PC-3 (cell line): Measurements from ENCODE around the gene KIAA0930.

Source experiments
- CTCF ChIP-seq: fragments of 300-600 bp; sonication (generic); conservative IDR thresholded peaks from 2 replicates; pipeline ENCODE4 v1.5.1; 2017; ENCODE audit warnings: antibody characterized with exemption, low read depth, mild to moderate bottlenecking, low read length
- EZH2 ChIP-seq: fragments of 300-600 bp; sonication (generic); IDR thresholded peaks from one replicate; pipeline ENCODE4 v1.6.1; 2017; ENCODE audit warnings: antibody characterized with exemption, mild to moderate bottlenecking, low read length; ENCODE audit not compliant: unreplicated experiment
- EZH2phosphoT487 ChIP-seq: fragments of 300-600 bp; sonication (generic); IDR thresholded peaks from 2 replicates; pipeline ENCODE4 v1.6.1; 2018; ENCODE audit warnings: mild to moderate bottlenecking, antibody characterized with exemption, low read length, borderline replicate concordance

GRCh38 chr22:45192701-45193187 is 48.0 kb downstream of the KIAA0930 start:
- no peak for TF ChIP-seq CTCF
- no peak for TF ChIP-seq EZH2phosphoT487
- no peak for TF ChIP-seq EZH2
